HG03064 (cell line): Measurements from ENCODE around the gene JAKMIP2.
"Not testable (repeated sequence)": the region's sequence is repeated elsewhere in the genome, so short reads cannot be mapped to it uniquely, and the experiment has no call there.

Experiments
- ATAC-seq: cut with Tn5 transposase; IDR thresholded peaks from one replicate; pipeline ENCODE4 v1.9.1; 2021; ENCODE audit warnings: low read depth; ENCODE audit not compliant: unreplicated experiment

The JAKMIP2 gene

DNA sequence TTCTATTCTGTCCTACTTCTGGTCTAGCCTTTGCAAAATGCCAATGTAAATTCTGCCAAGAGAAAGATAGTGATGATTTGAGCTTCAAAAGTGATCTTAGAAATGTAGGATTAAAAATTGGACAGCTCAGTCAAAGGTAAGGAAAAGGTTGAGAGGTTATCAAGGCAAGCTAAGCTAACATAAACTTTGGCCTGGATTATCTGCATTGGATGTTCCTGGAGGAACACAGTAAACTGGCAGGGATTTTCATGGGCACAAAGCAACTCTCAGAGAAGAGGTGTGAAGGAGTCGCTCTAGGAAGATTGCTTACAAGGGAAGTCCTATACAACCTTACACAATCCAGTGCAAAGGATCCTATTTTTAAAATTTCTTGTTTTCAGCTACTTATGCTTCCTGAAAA, 115.2 kb downstream of the JAKMIP2 start:
- no peak for ATAC-seq

DNA sequence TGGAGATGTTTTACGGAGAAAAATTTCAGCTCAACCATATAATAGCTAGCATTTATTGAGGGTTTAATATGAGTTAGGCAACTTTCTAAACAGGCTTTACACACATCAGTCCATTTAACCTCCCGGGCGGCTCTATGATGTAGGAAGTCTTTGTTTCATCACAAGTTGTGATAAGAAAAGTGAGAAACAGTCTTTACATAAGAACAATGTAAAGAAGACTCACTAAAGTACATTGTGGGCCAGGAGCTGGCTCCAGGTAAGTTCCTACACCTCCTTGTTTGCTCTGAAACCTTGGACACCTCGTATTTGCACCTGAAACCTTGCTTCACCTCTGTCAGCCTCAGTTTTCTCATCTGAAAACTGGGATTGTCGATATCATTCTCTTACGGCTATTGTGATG, 116.1 kb downstream of the JAKMIP2 start:
- ATAC-seq, result no peak

DNA sequence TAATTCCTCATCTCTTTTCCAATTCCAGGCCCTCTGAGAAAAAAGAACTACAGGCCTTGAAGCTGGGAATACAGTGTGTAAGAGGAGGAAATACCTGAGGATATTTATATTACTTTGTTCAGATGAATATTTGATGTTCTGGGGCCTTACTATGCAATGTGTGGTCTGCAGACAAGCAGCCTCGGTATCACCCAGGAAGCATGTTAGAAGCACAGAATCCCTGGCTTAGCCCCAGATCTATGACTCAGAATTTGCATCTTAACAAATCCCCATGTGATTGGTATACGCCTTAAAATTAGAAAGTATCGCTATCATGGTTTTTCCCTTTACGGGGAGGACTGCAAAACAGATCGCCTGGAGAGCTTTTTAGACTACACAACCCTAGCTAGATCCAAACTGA, 121.0 kb downstream of the JAKMIP2 start:
- ATAC-seq, result no peak

DNA sequence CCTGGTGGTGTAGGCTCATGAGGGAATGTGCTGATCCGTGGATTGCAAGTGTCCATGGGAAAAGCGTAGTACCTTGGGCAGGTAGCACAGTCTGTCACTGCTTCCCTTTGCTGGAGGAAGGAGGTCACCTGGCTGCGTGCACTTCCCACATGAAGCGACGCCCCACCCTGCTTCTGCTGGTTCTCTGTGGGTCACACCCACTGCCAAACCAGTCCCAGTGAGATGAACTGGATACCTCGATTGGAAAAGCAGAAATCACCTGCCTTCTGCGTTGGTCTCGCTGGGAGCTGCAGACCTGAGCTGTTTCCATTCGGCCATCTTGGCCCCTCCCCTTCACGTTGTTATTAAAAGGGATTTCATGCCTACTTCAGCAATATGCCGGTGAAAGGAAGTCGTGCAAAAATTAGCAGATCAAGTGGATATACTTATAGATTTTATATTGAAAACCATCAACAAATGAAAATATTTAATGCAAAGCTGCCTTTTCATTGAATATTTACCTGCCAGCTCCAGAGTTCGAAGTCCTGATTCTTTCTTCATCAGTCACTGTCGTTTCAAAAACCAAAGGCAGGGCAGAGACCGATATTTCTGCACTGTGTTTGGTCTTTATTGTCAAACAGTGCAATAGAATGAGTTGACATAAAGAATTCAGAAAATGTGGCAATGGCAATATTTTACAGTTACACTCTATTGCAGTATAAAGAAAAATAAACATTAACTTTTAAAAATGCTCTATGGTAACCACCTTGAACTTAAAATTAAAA, 123.2 kb downstream of the JAKMIP2 start:
- ATAC-seq, result no peak

DNA sequence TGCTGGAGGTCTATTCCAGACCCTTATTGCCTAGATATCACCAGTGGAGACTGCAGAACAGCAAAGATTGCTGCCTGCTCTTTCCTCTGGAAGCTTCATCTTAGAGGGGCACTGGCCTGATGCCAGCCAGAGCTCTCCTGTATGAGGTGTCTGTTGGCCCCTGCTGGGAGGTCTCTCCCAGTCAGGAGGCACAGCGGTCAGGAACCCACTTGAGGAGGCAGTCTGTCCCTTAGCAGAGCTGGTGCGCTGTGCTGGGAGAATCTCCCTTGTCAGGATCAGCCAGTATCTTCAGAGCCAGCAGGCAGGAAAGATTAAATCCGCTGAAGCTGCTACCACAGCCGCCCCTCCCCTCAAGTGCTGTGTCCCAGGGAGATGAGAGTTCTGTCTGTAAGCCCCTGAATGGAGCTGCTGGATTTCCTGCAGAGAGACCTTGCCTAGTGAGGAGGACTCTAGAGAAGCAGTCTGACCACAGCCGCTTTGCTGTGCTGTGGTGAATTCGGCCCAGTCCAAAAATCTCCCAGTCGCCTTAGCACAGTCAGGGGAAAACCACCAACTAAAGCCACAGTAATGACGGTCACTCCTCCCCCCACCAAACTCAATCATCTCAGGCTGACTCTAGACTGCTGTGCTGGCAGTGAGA, 124.1 kb downstream of the JAKMIP2 start:
- ATAC-seq, result no peak

DNA sequence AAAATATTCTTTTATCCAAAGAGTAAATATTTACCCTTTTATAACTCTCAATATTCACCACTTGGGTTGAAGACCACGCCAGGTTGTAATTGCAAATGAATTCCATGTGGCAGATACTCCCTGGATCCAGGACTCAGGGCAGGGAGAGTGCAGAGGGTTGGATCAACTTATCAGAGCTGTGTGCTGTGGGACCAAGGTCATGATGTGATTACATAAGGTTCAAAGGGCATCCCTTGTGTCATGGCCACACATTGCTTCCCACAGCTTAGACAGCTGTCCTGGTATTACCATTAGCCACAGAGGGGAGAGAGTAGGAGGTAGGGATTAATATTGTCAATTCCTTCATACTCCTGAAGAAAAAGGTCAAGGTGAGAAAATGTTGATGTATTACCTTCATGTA, 133.9 kb downstream of the JAKMIP2 start:
- no peak for ATAC-seq

DNA sequence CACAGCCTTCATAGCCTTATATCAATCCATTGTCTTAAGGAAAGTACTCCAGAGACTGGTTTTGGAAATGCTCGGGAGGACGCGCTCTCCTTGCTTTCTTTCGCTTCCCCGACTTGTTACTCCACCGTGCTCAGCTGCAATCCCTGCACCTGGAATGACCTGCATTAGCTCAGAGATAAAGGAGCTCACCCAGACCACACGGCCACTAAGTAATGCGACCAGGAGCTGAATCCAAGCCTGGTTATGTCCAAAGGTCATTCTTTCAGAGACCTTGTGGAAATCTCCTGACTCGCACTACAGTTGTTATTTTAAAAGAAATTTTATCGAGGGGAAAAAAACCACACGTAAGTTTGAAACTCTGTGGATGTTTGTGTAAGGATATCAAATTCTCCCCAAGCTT, 137.3 kb downstream of the JAKMIP2 start:
- ATAC-seq, result no peak

DNA sequence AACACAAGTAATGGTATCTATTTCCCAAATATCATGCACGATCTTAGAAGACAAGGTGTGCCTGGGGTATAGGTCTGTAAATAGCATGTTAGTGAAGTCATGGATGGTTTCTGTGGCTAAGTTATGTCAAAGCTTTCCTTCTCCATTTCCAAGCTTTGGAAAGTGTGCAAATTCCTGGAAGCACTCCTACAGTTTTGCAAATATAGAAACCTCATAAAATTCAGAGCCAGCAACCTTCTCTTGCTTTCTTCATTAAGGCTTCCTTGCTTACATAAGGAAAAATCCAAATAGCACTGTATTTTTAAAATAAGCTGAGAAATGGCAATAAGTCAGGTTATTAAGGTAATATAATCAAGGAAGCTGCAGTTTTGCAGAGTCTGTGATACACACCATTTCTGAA, 138.1 kb downstream of the JAKMIP2 start:
- no peak for ATAC-seq

DNA sequence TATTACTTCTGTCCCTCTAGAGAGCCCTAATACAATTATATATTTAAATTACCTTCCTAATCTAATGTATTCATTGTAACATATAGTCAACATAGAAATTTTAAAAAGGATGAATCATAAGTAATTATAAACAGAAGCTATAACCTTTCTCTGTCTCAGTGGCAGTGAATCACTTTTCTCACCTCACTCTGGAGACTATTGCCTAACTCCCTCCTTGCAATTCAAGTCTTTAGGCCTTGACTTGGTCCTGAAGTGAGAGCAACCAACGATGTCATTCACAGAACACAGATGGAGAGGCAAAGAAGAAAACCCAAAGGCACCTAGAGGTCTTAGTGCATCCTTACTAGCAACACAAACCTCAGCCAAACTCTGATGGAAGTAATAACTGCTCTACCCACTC, 139.4 kb downstream of the JAKMIP2 start:
- ATAC-seq, result no peak

DNA sequence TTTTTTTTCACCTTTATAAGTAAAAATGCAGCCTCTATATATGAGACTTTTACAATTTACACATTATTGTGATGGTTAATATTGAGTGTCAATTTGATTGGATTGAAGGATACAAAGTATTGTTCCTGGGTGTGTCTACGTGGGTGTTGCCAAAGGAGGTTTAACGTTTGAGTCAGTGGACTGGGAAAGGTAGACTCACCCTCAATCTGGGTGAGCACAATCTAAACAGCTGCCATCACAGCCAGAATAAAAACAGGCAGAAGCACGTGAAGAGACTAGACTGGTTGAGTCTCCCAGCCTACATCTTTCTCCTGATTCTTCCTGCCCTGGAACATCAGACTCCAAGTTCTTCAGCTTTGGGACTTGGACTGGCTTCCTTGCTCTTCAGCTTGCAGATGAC, 139.9 kb downstream of the JAKMIP2 start:
- no peak for ATAC-seq

DNA sequence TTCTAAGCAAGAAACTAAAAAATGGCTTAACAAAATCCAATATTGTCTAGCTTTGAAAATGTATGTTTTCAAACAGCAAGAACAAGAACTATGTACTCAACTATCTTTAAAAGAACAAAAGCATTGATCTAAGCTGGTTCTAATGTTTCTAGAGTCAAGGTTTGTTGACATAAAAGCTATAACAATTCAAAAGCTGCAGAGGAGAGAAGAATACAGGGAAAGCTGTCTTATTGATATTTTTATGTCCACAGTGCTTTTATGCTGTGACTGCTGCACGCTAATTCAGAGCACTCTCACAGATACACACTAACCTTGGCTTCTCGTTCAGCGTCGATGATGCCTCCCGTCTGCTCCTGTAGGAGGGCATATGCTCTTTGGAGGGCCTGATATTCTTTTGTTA, 143.2 kb downstream of the JAKMIP2 start:
- no peak for ATAC-seq

DNA sequence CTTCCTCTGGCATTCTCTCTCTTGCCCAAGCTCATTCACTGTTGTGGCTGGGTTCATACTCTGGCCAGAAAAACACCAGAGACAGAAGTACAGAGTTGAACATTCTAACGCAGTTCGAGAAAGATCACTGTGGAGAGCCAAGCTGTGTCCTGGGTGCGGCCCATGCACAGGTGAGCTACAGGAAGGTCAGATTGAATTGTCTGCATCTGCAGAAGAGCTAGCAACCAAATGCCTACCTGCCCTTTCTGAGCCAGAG, 145.9 kb downstream of the JAKMIP2 start:
- ATAC-seq, result no peak

DNA sequence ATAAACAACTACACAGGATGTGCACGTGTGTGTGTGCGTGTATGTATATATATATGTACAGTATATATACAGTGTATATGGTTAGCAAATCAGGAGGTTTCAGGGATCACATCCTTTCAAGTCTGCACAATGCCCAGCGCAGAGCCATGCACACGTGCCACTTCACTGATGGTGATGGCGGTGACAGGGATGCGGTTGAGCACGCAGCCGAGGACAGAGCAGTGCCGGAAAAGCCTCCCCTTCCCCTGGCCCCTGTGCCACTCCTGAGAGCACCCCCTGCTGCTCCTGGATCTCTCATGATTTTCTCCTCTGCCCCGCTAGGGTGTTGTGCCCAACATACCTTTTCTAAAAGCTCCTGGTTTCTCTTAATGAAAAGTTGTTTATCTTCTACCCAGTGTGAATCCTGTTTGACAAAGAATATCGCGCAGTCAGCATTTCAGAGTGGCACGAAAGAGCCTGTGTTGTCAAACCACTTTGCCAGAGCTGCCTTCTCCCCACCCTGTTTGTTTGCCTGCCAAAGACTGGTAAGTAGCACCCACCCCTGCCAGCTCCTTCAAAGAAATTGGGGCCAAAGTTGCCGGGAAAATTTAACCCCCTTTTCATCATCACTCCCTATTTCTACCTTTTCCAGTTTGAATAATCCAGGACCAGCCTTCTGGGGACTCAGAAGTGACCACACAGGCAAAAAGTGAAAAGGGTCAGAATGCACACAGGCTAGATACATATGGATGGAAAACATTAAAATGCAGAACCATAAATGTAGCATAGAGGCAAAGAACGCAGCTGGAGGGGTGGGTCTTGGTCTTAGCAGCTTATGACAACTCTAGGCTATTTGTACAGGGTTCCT, 146.4 kb downstream of the JAKMIP2 start:
- no peak for ATAC-seq

DNA sequence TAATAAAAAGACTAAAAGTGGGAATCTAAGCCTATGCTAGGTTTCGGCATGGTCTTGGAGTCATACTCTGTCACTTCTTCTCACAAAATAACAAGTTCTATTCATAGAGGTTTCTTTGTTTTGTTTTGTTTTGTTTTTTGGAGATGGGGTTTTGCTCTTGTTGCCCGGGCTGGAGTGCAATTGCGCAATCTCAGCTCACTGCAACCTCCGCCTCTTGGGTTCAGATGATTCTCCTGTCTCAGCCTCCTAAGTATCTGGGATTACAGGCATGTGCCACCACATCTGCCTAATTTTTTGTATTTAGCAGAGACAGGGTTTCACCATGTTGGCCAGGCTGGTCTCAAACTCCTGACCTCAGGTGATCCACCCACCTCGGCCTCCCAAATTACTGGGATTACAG, 147.1 kb downstream of the JAKMIP2 start:
- not testable (repeated sequence) for ATAC-seq

DNA sequence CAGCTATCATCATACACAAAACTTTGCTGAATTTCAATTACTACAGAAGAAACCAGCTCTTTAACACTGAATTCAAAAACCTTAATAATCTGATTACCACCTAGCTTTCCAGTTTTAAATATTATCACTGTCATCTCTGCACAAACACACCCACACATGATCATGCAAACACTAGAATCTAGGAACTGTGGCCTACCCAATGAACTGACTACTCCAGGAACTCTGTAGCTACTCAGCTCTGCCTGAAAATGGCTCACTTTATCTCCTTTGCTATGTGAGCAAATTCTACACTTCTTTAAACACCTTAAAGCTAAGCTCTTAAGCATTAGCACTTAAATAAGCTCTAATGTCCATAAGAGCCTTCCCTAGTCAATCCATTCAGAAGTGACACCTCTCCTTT, 149.4 kb downstream of the JAKMIP2 start:
- no peak for ATAC-seq

DNA sequence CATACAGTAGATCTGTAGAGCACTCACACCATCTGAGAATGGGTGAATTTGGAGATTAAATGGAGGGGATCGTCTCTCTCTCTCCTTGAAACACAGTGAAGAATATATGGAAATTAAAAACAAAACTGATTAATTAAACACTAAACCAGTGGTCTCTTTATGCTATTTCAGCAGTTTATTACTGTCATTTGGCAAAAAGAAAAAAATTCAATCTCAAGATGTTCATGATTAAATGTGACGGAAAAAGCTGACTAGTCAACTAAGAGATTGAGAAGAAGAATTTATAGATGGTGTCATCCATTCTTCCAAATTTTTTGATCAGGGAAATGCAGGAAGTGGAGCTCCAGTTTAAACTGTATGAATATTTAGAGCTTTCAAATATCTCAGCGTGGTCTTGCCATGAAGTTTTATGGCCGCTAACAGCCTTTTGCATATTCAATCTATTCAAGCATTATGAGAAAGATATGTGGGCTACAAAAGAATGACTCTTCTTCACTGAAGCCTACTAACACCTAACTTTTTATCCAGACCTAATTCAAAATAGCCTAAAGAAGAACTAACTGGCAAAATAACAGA, 151.0 kb downstream of the JAKMIP2 start:
- no peak for ATAC-seq

DNA sequence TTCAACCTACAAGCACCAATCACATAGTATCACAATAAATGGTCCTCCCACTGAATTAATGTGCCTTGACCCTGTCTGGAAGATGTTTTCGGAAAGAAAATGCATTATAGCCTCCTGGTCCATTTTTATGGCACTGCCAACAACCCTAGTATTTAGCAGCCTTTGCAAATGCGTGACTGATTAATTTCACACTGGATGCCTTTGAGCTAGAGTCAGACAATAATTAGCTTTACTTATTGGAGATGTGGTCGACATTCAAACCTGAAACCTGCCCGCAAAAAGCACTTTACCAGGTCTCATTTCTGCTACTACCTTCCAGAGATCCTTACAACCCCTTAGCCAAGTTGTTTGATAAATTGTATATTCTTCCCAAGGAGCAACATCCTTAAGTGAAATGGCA, 153.3 kb downstream of the JAKMIP2 start:
- no peak for ATAC-seq

DNA sequence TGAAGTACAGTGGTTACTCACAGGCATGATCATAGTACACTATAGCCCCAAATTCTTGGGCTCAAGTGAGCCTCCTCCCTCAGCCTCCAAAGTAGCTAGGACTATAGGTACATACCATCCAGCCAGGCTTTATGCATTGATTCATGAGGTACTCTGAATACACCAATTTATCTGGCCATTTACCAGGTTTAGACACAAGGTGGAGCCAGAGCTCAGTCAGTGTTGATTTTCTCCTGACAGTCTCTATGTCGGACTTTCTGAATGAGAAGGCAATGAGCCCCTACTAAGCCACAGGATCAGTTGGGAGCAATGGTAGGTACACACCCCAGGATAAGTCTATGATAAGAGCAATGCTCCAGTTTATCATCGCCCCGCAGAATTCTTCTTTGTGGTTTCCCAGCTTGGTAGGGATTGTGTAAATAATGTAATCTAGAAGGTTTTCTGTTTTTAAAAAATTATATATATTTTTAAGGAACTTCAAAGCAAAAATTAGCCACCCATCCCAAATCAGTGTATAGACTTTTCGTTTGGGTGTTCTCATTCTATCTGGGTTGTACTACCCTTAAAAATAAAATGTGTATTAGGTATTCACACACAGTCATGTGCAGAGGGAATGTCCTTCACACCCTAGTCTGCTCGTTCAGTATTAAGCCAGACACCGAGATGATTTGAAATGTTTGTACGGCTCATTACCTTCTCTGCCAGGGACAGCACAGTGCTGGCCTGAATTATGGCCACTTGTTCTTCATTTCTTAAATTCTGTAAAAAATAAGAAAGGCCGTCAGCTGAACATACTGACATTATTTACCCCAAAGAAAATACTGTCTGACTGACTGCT, 154.3 kb downstream of the JAKMIP2 start:
- ATAC-seq, result peak; percentile 83

DNA sequence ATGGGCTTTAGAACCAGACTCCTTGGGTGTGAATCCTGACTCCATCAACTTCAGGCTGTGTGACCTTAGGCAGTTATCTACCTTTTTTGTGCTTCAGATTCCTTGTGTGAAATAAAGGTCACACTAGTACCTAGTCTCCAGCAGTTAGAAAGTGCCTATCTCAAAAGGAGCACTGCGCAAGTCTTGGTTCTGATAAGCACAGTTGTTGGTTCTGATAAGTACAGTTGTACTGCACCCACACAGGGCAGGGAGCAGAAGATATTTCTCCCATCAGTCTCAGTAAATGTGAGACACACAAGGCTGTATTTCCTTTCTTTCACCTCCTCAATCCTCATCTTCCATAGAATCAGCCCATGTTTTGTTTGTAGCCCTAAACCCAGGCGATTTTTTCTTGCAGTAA, 156.1 kb downstream of the JAKMIP2 start:
- no peak for ATAC-seq

DNA sequence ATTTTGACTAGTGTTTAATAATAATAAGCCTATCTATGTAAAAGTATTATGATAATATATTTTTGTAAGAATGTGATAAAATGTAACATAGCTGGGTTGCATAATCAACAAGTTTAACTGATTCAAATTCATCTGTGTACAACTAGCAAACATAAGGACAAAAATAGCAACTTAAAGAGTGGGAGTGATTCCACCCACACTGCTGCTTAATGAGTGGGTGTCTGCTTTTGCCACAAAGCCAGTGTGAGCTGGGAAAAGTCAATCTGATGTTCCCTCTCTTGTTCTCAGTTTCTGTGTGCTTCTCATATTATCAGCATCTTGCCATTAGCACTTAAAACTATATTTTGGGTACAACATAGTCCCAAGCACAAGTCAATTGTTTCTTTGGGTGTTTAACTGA, 161.5 kb downstream of the JAKMIP2 start:
- no peak for ATAC-seq
